ENCODE measurements around the gene AP3S2.
"Not testable (repeated sequence)": the region's sequence is repeated elsewhere in the genome, so short reads cannot be mapped to it uniquely, and the experiment has no call there.

AP3S2 gene

GRCh38 chr15:89797678-89798201 is 96.1 kb downstream of the AP3S2 start:
- no peak for DNase-seq

DNA sequence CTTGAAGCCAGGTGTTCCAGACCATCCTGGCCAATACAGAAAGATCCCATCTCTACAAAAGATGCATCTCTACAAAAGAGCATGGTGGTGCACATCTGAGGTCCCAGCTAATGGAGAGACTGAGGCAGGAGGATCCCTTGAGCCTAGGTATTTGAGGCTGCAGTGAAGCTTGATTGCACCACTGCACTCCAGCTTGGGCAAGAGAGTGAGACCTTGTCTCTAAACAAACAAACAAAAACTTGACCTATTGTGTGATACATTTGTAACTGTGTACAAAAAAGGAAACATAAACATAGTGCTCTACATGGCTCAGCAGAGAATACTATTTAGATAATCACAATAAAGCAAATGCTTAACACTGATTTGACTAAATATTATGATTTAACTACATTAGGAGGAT is 97.8 kb downstream of the AP3S2 start:
- no peak for DNase-seq

- peak; percentile 52 for DNase-seq
These were observed 99.1 kb downstream of the AP3S2 start for GRCh38 chr15:89794627-89795241.

- DNase-seq: no peak
These were observed 101.5 kb downstream of the AP3S2 start for GRCh38 chr15:89792106-89792805.

DNA sequence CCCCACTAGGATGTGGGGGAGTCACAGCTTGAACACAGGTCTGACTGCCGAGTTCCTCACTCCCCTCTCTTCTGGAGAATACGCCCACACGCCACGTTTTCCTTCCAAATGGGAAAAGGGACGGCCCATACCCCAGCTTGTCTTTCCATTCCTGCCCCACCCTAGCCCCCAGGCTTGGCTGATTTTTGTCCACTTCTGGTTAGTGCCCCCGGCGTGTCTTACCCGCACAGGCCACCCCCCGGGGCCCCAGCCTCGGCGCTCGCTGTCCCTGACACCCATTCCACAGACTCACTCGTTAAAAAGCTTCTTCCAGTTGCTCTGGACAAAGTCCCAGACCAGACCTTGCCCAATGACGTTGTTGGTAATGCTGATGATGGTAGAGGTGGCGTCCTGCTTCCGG is 103.1 kb downstream of the AP3S2 start:
- DNase-seq: no peak

GRCh38 chr15:89790206-89790605 is 103.6 kb downstream of the AP3S2 start:
- DNase-seq: no peak

DNA sequence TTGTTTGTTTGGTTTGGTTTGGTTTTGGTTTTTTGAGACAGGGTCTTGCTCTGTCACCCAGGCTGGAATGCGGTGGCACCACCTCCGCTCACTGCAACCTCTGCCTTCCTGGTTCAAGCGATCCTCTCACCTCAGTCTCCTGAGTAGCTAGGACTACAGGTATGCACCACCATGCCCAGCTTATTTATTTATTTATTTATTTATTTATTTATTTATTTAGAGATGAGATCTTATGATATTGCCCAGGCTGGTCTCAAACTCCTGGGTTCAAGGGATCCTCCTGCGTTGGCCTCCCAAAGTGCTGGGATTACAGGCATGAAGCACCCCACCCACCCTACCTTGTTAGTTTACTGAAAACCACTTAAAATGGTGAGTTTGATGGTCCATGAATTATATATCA is 105.2 kb downstream of the AP3S2 start:
- DNase-seq: not testable (repeated sequence)

- DNase-seq: no peak
These were observed 105.8 kb downstream of the AP3S2 start for GRCh38 chr15:89787944-89788343.

- DNase-seq: peak; percentile 66
These were observed 108.0 kb downstream of the AP3S2 start for GRCh38 chr15:89785774-89786140.

DNA sequence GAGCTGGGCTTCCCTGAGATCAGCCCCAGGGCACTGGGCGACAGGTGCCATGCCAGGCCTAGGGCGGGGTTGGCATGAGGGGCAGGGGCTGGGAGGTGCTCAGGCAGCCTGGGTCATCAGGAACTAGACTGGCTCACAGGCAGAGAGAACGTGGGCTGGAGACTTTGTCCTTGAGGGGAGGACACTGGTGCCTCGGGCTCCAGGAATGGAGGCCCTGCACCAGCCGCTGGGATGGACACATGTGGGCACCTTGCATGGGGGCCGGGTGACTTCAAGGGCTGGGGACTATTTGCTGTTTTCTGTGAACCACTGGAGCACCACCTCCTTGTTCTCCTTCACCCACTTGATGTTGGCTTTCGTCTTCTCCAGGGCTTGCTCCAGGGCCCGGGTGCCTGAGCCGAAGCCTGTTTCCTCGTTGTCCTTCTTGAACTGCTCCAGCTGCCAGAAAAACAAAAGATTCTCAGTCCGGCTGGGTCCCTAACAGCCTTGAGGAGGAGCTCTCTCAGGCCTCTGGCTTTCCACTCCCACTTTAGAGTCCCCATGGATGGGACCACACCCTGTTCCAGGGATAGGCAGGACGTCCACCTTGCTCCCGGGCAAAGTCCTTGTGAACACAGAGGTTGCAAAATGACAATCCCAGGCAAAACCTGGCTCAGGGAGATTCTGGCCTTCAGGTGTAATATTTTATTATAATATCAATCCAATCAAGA is 108.6 kb downstream of the AP3S2 start:
- no peak for DNase-seq

DNA sequence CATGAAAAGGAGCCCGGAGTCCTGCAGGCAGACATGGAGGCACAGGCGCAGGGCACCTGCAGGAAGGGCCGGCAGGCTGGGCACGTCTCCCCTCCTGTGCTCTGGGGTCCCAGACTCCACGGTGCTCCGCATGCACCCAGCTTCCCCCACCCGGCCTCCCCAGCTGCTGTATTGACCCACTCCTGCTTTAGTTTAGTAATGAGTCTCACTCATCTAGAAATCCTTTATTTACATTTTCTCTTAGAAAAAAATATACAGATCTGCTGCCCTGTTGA is 109.2 kb downstream of the AP3S2 start:
- DNase-seq: no peak

DNA sequence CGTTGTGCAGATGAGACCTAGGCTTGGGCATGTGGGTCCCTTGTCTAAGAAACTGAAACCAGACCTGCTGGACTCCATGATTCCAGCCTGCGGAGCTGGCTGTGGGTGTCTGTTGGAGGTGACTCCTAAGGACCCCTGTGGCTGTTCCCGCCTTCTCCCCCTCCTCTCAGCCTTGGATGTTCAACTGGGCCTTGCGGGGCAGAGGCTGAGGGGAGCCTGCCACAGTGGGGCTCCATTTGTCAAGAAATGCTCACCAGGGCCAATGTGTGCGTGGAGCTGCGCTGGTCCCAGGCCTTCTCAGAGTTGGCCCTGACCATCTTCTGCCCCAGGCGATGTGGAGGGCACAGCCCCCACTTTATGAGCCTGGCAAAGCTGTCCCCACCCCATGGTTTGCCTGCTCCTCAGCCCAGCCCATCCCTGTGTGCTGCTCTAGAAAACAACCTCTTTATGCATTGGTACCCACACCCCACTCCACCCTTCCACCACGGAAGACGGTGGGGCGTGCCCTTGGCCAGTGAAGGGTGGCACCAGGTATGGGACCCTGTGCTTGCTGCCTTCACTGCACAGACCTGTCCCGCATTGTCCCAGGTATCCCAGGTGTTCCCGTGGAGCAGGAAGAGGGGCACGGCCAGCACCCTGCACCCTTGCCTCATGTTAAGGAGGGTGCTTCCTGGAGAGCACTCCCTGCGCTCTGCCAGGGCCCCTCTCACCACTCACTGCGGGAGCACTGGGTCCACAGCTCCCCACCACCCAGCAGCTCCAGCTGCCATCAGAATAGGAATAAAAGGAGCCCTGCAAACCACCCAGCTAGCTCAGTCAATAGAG is 109.7 kb downstream of the AP3S2 start:
- no peak for DNase-seq

DNA sequence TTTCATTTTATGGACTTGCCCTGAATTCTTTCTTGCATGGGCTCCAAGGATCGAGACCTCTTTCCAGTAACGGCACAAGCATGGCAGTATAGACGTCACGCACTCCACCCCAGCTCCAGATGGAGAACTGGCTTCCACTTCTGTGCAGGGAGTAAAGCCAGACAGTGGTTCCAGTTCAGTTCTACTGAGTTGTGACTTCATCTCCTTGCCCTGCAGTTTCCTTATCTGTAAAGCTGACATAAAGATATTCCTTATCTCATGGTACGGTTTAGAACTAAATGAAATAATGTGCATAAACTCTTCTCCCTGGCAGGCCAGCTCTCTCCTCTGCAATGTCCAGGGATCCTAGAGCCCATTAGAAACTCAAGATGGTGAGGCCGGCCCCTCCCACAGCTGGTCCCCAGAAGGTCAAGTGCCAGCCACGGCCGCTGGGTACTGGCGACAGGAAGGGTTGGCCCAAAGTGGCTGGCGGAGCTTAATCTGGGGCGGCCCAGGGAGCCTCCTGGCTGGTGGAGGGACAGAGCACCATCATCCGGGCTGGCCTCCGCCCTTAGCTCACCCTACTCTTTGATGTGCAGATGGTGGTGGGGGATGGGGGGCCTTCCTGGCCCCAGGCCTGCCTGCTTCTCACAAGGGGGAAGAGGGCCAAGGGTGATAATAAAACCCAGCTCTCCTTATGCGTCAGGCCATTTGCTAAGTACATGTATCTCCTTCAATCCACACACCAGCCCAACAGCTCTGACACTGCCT is 110.5 kb downstream of the AP3S2 start:
- DNase-seq: no peak

DNA sequence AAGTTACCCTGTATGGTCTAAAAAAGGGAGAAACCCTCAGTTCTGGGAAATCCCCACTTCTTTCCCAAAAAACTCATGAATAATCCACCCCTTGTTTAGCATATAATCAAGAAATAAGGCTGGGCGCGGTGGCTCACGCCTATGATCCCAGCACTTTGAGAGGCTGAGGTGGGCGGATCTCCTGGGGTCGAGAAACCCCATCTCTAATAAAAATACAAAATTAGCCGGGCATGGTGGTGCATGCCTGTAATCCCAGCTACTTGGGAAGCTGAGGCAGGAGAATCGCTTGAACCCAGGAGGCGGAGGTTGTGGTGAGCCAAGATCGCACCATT is 111.2 kb downstream of the AP3S2 start:
- DNase-seq: not testable (repeated sequence)

- DNase-seq: peak; percentile 50
These were observed 111.7 kb downstream of the AP3S2 start for GRCh38 chr15:89781891-89782618.

GRCh38 chr15:89781055-89781454 is 112.7 kb downstream of the AP3S2 start:
- no peak for DNase-seq

DNA sequence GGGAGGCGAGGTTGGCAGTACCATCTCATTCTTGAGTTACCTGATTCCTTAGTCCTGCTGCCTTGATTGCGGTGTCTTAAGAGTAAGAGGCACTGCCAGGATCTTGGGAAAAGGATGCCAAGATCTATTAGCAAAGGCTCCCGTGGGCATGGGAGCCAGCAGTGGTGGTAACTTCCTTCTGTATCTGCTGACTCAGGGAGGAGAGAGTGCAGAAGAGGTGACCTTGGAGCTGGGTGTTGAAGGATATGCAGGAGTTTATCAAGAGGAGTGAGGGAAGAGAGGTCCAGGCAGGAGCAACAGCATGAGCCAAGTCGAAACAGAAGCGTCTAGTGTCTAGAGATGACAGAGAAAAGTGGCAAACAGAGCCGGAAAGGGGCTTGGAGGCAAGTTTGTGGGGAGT is 113.2 kb downstream of the AP3S2 start:
- DNase-seq: no peak

Data from fibroblast of skin of right quadriceps (primary cell).